HepG2 (cell line): ENCODE results near the gene ECPAS. TPM values are rescaled to one million over a fixed set of nuclear protein-coding genes. Genes with fewer than 3 reads are reported as not detected.

Source experiments
- ATAC-seq: fragments of 200-7000 bp; cut with Tn5 transposase; 3 replicates; pipeline ENCODE4 v1.9.1; 2020; ENCODE audit warnings: mild to moderate bottlenecking, moderate library complexity
- BruUV-seq: library from RNA; stranded (reverse); fragments of 400-500 nt; replicated peaks from 2 replicates; lab custom pipeline; 2021; lab: Mats Ljungman, UMichigan
- CTCF ChIA-PET: fragments of 300-600 bp; formaldehyde crosslinking; extraction: SDS; loops from one replicate; lab custom pipeline; 2021; ENCODE audit warnings: low total read pairs, inconsistent platforms, low intra/inter-chr PET ratio; lab: Yijun Ruan, JAX
- POLR2A ChIA-PET: fragments of 350-600 bp; sonication (Branson Sonifier 250); formaldehyde crosslinking; loops from one replicate; lab custom pipeline; 2020; ENCODE audit warnings: antibody characterized with exemption, inconsistent platforms; lab: Yijun Ruan, JAX
- DNase-seq: peaks from one replicate; pipeline ENCODE4 v3.0.0-alpha.2; 2015; ENCODE audit warnings: low spot score
- FAIRE-seq: peaks from 3 replicates; lab custom pipeline; 2011; peaks lifted over from hg19 to GRCh38; lab: Jason Lieb, UNC
- H2AFZ ChIP-seq: one replicate; pipeline ENCODE4 v1.6.1; 2011; ENCODE audit warnings: low read length, inconsistent platforms
- H3K27ac ChIP-seq: fragments of 300-600 bp; 3 replicates; pipeline ENCODE4 v1.8.0; 2011; ENCODE audit warnings: mixed run types, mild to moderate bottlenecking, mixed read lengths, low read length, inconsistent platforms; ENCODE audit not compliant: insufficient read depth; ENCODE audit errors: extremely low read length
- H3K27me3 ChIP-seq, 2 experiments: fragments of 200-600 bp in 1 of 2; 2 replicates in 1 of 2; 3 replicates in 1 of 2; pipeline versions ENCODE4 v1.6.0 to v1.8.0; 2011; ENCODE audit warnings: low read length in 2 of 2, mild to moderate bottlenecking in 2 of 2, moderate library complexity in 2 of 2, inconsistent platforms in 1 of 2; ENCODE audit not compliant: insufficient read depth in 2 of 2, control insufficient read depth in 1 of 2
- H3K36me3 ChIP-seq, 2 experiments: fragments of 200-600 bp in 1 of 2; replicated peaks in 1 of 2; 2 replicates in 1 of 2; 3 replicates in 1 of 2; pipeline versions ENCODE4 v1.5.1 to v1.8.0; 2011; ENCODE audit warnings: low read length in 2 of 2, inconsistent platforms in 1 of 2; ENCODE audit not compliant: insufficient read depth in 2 of 2, control insufficient read depth in 1 of 2
- H3K4me1 ChIP-seq: 2 replicates; pipeline ENCODE4 v1.5.1; 2012; ENCODE audit warnings: low read length, inconsistent platforms; ENCODE audit not compliant: insufficient read depth
- H3K4me2 ChIP-seq: 2 replicates; pipeline ENCODE4 v1.6.0; 2011; ENCODE audit warnings: low read depth, low read length, inconsistent platforms
- H3K4me3 ChIP-seq, 3 experiments: fragments of 200-600 bp in 1 of 3; sonication (generic), shearing (Covaris generic) in 1 of 3; replicated peaks in 1 of 3; 2 replicates each; pipeline ENCODE4 v1.5.1; 2011 to 2016; ENCODE audit warnings: low read length in 3 of 3, inconsistent platforms in 2 of 3, low read depth in 2 of 3, mild to moderate bottlenecking in 2 of 3, control low read depth in 1 of 3, mixed read lengths in 1 of 3; ENCODE audit not compliant: insufficient read depth in 1 of 3
- H3K79me2 ChIP-seq: one replicate; pipeline ENCODE4 v1.6.1; 2011; ENCODE audit warnings: low read length, inconsistent platforms; ENCODE audit not compliant: insufficient read depth
- H3K9ac ChIP-seq: 2 replicates; pipeline ENCODE4 v1.6.0; 2011; ENCODE audit warnings: mild to moderate bottlenecking, low read depth, low read length, inconsistent platforms; ENCODE audit not compliant: insufficient read depth
- H3K9me3 ChIP-seq: 2 replicates; pipeline ENCODE4 v1.5.1; 2012; ENCODE audit warnings: mild to moderate bottlenecking, low read length
- H4K20me1 ChIP-seq: 2 replicates; pipeline ENCODE4 v1.6.0; 2011; ENCODE audit warnings: inconsistent platforms, mild to moderate bottlenecking, low read length, moderate library complexity; ENCODE audit not compliant: insufficient read depth
- CREBL2 ChIP-seq: sonication (generic); formaldehyde crosslinking; IDR thresholded peaks from 2 replicates; pipeline ENCODE4 v1.8.1; 2023; ENCODE audit warnings: missing genetic modification reagents, mild to moderate bottlenecking, borderline replicate concordance
- MAFK ChIP-seq, 2 experiments: IDR thresholded peaks in 1 of 2; conservative IDR thresholded peaks in 1 of 2; 2 replicates each; pipeline ENCODE4 v1.6.1; 2011; ENCODE audit warnings: improper control_type of control experiment in 2 of 2, low read length in 2 of 2
- NBN ChIP-seq: fragments of 450-650 bp; conservative IDR thresholded peaks from 2 replicates; pipeline ENCODE4 v1.6.1; 2017
- NFKBIZ ChIP-seq: IDR thresholded peaks from 2 replicates; pipeline ENCODE4 v1.6.1; 2018; ENCODE audit warnings: missing genetic modification reagents, missing compliant biosample characterization
- PPARG ChIP-seq: conservative IDR thresholded peaks from 2 replicates; pipeline ENCODE4 v1.6.1; 2016; ENCODE audit warnings: missing biosample characterization, missing genetic modification reagents
- RBFOX2 ChIP-seq: fragments of 200-400 bp; formaldehyde crosslinking; IDR thresholded peaks from 2 replicates; pipeline ENCODE4 v1.6.1; 2017; ENCODE audit warnings: low read depth, mild to moderate bottlenecking, low read length
- RBM22 ChIP-seq: fragments of 200-400 bp; formaldehyde crosslinking; optimal IDR thresholded peaks from 2 replicates; pipeline ENCODE3; 2017; ENCODE audit warnings: mild to moderate bottlenecking, low read length, moderate library complexity
- TAF15 ChIP-seq: fragments of 200-400 bp; formaldehyde crosslinking; IDR thresholded peaks from one replicate; pipeline ENCODE4 v1.6.1; 2018; ENCODE audit warnings: mild to moderate bottlenecking, low read depth, low read length; ENCODE audit not compliant: poor library complexity, severe bottlenecking
- YEATS4 ChIP-seq: sonication (generic); formaldehyde crosslinking; IDR thresholded peaks from 2 replicates; pipeline ENCODE4 v1.4.0; 2020; ENCODE audit warnings: missing genetic modification reagents, borderline replicate concordance
- ZFP41 ChIP-seq: sonication (generic); formaldehyde crosslinking; IDR thresholded peaks from 2 replicates; pipeline ENCODE4 v1.4.0; 2020; ENCODE audit warnings: mild to moderate bottlenecking, missing genetic modification reagents, borderline replicate concordance
- ZMAT5 ChIP-seq: sonication (generic); formaldehyde crosslinking; IDR thresholded peaks from 2 replicates; pipeline ENCODE4 v1.5.0; 2020; ENCODE audit warnings: mild to moderate bottlenecking, low read depth, missing genetic modification reagents, borderline replicate concordance
- ZNF251 ChIP-seq: sonication (generic); formaldehyde crosslinking; IDR thresholded peaks from 2 replicates; pipeline ENCODE4 v1.9.0; 2021; ENCODE audit warnings: mild to moderate bottlenecking, missing genetic modification reagents
- ZNF318 ChIP-seq: sonication (generic); formaldehyde crosslinking; IDR thresholded peaks from 2 replicates; pipeline ENCODE4 v1.4.0; 2020; ENCODE audit warnings: mild to moderate bottlenecking, missing genetic modification reagents
- ZSCAN30 ChIP-seq: sonication (generic); formaldehyde crosslinking; IDR thresholded peaks from 2 replicates; pipeline ENCODE4 v1.5.0; 2020; ENCODE audit warnings: mild to moderate bottlenecking, missing genetic modification reagents
- WGBS: methylation state at CpG from one replicate; pipeline ENCODE4 v1.1.6; 2017; ENCODE audit warnings: low lambda C conversion rate; 5-methylcytosine and 5-hydroxymethylcytosine counted together
- in situ Hi-C: cut with HindIII; loops from 2 replicates; pipeline ENCODE4 v1.10.0; 2017; ENCODE audit warnings: low pct_unique_long_range_greater_than_20kb; ENCODE audit not compliant: extremely low pct_ligation_motif_present
- intact Hi-C: fragments of 100-400 bp; cut with micrococcal nuclease; formaldehyde crosslinking; loops from one replicate; pipeline ENCODE4 v1.10.0; 2022; ENCODE audit not compliant: unreplicated experiment
- polyA plus RNA-seq, 8 experiments: library from polyadenylated mRNA; depleted of rRNA in 3 of 8; stranded (reverse) in 7 of 8; unstranded in 1 of 8; fragments of >200 nt; fragmentation: Illumina TruSeq in 4 of 8; extraction: Trizol in 4 of 8; gene quantifications; 2 replicates each; pipeline versions ENCODE4 v1.2.1 to v1.2.3, GENCODE V29; 2011 to 2016; ENCODE audit warnings: low read depth in 4 of 8, missing spikeins in 1 of 8, mixed read lengths in 1 of 8; ENCODE audit not compliant: insufficient read depth in 1 of 8
- total RNA-seq, 5 experiments: library from RNA; depleted of rRNA; stranded (reverse); fragments of >200 nt; fragmentation: Illumina TruSeq; extraction: Trizol; gene quantifications; 2 replicates each; pipeline ENCODE4 v1.2.3, GENCODE V29; 2016; ENCODE audit warnings: low read depth in 1 of 5

The ECPAS gene
- total and polyA plus RNA-seq, 2 of the 13 experiments (the other 11 are each of a cell fraction or from before 2014, with no cell fraction given) = 35.3 to 58.0 TPM

DNA sequence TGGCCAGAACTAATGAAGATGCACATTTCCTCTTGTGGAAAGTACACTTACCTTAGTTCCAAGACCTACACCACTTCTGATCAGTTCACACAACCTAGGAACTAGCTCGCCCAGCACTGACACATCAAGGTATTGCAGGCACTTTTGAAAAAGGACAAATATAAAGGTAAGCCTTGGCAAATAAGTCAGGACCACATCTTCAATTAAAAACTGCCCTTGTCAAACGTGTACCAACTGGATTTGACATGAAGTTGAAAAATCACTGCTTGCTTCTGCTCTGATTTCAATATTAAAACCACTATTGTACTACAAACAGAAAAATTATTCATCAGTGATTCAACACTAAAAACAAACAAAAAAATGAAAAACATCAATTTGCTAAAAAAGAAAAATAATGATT, 109.1 kb downstream of the ECPAS start (continued):
- TF ChIP-seq ZSCAN30 (CRISPR knock-in tag) (no peak), ZFP41 (CRISPR knock-in tag) (no peak), RBM22 (no peak), PPARG (no peak), TAF15 (no peak), NBN (no peak), ZMAT5 (no peak)

- CTCF ChIA-PET = no interaction called here
- TF ChIP-seq MAFK (conservative IDR thresholded peaks at IDR 0.05 in 1 of 2, IDR thresholded peaks at IDR 0.05 in 1 of 2; ENCODE audit: low read length in 2 of 2) (peak; percentile 59 to 71; a peak in 3 of 4 replicates), RBFOX2 (no peak), YEATS4 (CRISPR knock-in tag) (no peak), CREBL2 (no peak), ZNF251 (no peak), ZNF318 (CRISPR knock-in tag) (no peak), NFKBIZ (CRISPR knock-in tag) (no peak)
Observed at GRCh38 chr9:111372297-111372696, 111.9 kb downstream of the ECPAS start.

More at GRCh38 chr9:111372297-111372696, 111.9 kb downstream of the ECPAS start:
- Histone ChIP-seq H3K9me3 (no peaks in the 10 kb centered on the region), H3K36me3 (peaks cover 21 to 79% of the 10 kb centered on the region in 2 experiments), H3K4me1 (no peaks in the 10 kb centered on the region), H3K4me3 (no peak overlapping the region), H3K79me2 (no peaks in the 10 kb centered on the region), H3K9ac (no peak overlapping the region), H3K27ac (no peak overlapping the region), H3K27me3 (no peaks in the 10 kb centered on the region), H4K20me1 (no peaks in the 10 kb centered on the region), H2AFZ (no peak overlapping the region), H3K4me2 (no peak overlapping the region)
- in situ Hi-C loops = no loop called here
- no TSS peak for BruUV-seq
- ATAC-seq (no peak), DNase-seq (no peak), FAIRE-seq (no peak)
- WGBS = over 99% methylated on average over 6 of the region's 6 CpGs
- POLR2A ChIA-PET = no interaction called here
- intact Hi-C loops = no loop called here
